DMS 273 treated with DMSO at 0.1 percent for 48 hours (cell line): ENCODE measurements around the gene SAXO1.
"Not testable (repeated sequence)": the region's sequence is repeated elsewhere in the genome, so short reads cannot be mapped to it uniquely, and the experiment has no call there.

Experiments
- DNase-seq: peaks from one replicate; lab custom pipeline; 2025; lab: John Stamatoyannopoulos, UW

SAXO1 gene

DNA sequence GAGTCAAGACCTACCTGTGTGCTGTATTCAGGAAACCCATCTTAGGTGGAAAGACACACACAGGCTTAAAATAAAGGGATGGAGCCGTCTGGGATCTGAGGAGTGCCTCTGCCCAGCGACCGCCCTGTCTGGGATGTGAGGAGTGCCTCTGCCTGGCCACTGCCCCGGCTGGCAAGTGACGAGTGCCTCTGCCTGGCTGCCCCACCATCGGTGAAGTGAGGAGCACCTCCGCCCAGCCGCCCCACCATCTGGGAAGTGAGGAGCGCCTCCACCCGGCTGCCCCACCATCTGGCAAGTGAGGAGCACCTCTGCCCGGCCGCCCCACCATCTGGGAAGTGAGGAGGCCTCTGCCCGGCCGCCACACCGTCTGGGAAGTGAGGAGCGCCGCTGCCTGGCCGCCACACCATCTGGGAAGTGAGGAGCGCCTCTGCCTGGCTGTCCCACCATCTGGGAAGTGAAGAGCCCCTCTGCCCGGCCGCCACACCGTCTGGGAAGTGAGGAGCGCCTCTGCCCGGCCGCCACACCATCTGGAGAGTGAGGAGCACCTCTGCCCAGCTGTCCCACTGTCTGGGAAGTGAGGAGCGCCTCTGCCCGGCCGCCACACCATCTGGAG lies 33.7 kb downstream of the SAXO1 start:
- DNase-seq, result no peak

DNA sequence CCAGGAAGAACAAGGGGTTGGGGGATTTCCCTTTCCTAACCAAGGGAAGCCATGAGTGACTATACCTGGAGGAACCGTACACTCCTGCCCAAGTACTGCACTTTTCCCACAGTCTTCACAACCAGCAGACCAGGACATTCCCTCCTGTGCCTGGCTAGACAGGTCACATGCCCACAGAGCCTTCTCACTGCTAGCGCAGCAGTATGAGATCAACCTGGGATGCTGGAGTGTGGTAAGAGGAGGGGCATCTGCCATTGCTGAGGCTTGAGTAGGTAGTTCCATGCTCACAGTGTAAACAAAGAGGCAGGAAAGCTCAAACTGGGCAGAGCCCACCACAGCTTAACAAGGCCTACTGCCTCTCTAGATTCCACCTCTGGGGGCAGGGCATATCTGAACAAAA lies 35.9 kb downstream of the SAXO1 start:
- DNase-seq, result no peak

DNA sequence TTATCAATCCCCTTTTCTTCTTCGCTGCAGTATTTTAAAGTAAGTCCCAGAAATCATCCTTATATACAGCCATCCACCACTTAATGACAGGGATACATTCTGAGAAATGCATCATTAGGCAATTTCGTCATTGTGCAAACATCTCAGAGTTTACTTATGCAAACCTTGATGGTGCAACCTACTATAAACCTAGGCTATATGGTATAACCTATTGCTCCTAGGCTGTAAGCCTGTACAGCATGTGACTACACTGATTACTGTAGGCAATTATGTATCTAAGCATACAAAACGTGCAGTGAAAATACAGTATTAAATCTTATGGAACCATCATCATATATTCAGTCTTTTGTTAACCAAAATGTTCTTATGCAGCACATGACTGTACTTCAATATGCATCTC lies 36.8 kb downstream of the SAXO1 start:
- DNase-seq, result no peak

DNA sequence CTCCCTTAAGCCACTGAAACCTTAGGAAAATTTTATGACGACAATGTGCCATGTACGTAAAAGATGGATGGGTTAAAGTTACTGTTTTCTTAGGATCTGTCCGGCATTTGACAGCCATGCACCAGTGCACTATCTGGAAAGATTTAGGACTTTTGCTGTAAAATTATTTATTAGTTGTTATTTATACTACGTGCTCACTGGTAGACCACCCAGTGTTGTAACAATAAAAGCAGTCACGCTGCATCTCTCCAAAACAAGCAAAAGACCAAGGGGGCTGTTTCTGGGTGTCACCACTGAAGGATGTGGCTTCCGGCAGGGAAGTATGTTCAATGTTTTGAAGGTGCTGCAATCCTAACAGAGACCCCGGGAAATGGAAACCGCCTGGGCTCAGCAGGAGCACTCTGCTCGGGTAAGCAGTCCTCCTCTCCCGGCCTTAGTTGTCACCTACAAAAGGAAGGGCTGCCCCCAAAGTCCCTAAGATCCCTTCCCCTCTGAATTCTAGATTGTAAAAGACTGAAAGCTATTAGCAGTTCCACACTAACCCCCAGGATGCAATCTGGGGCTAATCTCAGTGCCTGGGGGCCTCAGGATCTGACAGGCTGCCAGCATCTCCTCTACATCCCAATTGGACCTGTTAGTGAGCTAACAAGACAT lies 38.6 kb downstream of the SAXO1 start:
- DNase-seq, result no peak

- DNase-seq, result not testable (repeated sequence)
Measured at GRCh38 chr9:18991197-18991596, 41.8 kb downstream of the SAXO1 start.

DNA sequence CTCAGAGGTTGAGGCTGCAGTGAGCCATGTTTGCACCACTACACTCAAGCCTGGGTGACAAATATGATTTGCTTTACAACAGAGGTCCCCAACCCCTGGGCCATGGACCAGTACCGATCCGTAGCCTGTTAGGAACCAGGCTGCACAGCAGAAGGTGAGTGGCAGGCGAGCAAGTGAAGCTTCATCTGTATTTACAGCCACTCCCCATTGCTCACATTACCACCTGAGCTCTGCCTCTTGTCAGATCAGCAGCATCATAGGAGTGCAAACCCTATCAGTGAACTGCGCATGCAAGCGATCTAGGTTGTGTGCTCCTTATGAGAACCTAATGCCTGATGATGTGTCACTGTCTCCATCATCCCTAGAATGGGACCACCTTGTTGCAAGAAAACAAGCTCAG lies 42.5 kb downstream of the SAXO1 start:
- no peak for DNase-seq

- no peak for DNase-seq
Measured at GRCh38 chr9:18989865-18990264, 43.1 kb downstream of the SAXO1 start.

- DNase-seq, result no peak
Measured at GRCh38 chr9:18989097-18989496, 43.9 kb downstream of the SAXO1 start.

- no peak for DNase-seq
Measured at GRCh38 chr9:18988003-18988402, 45.0 kb downstream of the SAXO1 start.

DNA sequence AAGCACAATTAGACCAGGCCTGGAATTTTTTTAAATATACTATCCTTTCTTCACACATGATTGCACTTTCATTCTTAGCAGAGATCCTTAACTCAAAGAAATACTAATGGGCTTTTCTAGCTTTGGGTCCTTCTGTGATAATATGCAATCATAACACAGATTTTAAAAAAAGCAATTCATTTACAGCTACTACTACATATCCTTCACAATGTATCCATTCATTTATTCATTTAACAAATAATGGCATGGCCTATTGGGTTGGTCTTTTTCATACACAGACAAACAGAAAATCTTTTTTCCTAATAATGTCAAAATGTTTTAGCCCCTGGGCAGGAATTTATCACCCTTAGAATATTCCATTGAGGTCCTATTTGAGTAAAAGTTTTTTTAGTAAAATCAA lies 47.0 kb downstream of the SAXO1 start:
- DNase-seq, result no peak

DNA sequence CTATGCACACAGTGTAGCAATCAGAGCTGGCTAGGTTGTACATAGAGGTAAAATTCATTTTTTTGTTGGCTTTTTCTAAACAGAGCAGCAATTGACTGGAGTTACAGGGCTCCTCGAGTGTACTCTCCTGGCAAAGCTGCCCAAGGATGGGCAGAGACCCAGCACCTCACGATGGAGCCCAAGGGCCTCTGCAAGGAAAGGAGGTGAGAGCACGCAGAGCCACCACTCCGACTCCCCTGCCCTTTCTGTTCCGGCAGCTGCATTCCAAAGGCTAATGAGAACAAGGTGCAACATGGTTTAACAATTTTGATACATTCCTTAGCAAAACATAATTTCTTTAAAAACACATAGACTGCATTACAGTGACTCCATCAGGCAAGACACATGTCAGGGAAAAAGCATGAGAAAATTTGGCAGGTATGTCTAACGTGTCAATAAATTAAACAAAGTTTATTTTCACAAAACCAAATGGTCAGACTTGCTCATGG lies 47.5 kb downstream of the SAXO1 start:
- no peak for DNase-seq

- DNase-seq, result no peak
Measured at GRCh38 chr9:18982262-18982620, 50.8 kb downstream of the SAXO1 start.

DNA sequence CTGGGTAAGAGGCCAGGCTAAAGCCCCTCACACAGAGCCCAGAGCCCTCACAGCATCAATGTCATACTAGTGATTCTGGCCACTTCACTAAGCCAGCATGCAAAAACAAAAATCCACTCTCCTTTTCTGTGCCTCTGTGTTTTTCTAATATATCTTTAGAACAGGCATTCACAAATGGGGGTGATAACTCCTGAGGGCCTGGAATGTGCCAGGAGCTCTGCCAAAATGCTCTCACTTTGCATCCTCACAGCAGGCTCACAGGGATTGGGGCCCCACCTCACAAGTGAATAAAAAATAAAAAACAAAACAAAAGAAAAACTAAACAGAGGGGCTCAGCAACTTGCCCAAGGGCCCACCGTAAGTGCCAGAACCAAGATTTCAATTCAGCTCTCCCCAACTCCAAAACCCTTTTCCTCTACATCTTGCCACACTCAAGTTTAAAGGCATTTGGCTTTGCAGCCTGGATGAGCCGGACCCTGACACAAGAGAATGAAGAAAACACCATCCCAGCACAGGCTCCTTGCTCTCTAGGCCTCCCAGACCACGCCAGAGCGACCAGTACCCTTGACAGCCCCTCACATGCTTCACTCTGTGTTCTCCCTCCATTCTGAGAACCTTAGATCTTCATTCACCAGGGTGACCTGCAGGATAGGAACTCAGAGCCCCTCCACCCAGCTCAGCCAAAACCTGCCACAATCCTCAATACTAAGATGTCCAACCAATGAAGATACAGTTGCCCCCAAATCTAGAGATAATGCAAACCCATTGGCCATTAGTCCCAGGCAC lies 51.3 kb downstream of the SAXO1 start:
- DNase-seq, result no peak

DNA sequence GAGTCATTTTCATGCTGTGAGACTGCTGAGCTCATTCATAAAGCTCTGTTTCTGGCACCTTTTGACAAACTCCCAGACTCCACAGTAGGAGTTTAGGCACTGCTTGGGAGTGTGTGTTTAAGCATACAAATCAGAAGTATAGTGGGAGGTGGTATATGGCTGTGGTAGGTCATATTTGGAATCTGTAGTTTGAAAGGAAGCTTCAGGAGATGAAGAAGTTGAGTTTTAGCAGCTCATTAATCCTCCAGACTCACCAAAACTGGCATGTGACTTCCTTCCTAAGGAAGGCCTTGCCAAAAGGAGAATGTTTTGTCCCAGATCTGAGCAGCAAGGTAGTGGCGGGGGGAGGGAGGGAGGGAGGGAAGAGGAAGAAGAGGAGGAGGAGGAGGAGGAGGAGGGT lies 52.8 kb downstream of the SAXO1 start:
- no peak for DNase-seq

- no peak for DNase-seq
Measured at GRCh38 chr9:18979367-18979766, 53.6 kb downstream of the SAXO1 start.

- DNase-seq, result no peak
Measured at GRCh38 chr9:18978188-18978587, 54.8 kb downstream of the SAXO1 start.

GRCh38 chr9:18976709-18977531 lies 56.1 kb downstream of the SAXO1 start:
- DNase-seq, result no peak

- no peak for DNase-seq
Measured at GRCh38 chr9:18976221-18976708, 56.7 kb downstream of the SAXO1 start.

DNA sequence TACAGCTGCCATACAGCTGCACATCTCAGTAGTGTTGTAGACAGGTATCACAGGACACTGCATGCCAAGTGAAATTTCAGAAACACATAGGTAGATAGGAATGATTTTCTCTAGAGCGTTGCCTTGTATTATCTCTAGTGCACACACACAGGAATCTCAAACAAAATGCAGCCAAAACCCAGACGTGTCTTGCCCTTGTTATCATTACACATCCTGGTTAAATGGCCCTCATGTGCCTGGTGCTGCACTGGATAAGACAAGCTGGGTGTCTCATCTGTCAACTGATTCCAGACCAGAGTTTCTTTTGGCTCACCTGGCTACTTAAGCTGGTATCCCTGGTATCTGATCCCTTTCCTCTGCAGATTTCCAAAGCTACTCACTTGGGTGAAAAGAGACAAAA lies 59.7 kb downstream of the SAXO1 start:
- DNase-seq, result no peak

DNA sequence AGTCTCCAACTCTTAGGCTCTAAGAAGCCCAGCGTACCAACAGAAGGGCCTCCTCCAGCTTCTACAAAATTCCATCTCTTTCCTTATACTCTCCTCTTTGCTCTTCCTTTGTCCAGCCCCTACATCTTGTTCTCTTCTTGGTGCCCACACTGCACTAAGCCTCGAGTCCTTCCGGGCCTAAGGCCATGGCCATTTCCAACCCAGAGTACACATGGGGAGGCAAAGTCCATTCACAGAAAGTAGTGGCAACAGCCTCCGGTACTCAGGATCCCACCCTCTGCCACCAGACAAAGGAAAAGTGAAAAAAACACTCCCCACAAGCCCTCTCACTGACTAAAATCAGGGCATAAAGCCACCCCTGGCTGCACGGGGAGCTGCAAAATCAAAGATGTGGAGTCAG lies 60.3 kb downstream of the SAXO1 start:
- DNase-seq, result no peak

DNA sequence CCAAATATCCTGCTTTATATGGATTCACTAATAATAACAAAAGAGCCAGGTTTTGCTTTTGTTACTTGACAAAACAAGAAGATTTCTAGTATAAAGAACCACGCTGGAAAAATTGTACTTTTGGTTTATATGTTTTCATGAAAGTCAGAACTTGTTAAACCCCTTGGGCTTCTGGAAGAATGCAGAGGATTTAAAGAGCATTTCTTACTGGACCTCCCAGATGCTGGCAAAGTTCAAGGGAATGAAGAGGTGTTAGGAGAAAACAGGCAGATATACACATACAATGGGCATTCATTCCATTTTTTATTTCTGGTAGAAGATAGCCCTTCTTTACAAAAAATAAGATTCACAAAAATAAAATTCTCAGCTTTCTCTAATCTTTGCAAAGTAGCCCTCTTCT lies 61.1 kb downstream of the SAXO1 start:
- DNase-seq, result no peak

DNA sequence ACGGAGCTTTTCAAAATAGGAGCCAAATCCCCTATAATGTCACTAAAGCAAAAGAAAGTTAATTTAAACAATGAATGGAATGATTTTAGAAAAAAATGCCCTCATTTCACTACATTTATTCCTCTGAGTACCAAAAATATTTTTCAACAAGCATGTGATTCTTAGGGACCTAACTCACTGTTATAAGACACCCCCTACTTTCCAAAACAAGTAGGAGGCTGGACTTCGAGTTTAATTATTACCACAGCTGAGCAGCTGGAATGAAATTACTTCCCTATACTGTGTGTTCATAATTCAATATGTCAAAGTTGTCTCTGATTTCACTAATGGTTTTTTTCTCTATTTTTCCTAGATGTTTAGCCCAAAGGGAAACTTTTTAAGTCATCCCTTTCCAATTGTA lies 61.6 kb downstream of the SAXO1 start:
- DNase-seq, result no peak
